NCI-H2227 treated with DMSO at 0.1 percent for 48 hours (cell line): Measurements from ENCODE around the gene TIMP4.
A peak's percentile ranks its signal among the peaks of the same experiment; 100 is the strongest.

Source experiments
- DNase-seq: peaks from one replicate; lab custom pipeline; 2025; lab: John Stamatoyannopoulos, UW

Gene TIMP4

GRCh38 chr3:12147049-12147780 lies 11.5 kb downstream of the TIMP4 start:
- DNase-seq = no peak

GRCh38 chr3:12143949-12144504 lies 14.7 kb downstream of the TIMP4 start:
- no peak for DNase-seq

GRCh38 chr3:12142476-12142875 lies 16.2 kb downstream of the TIMP4 start:
- DNase-seq = no peak

GRCh38 chr3:12141350-12141749 lies 17.4 kb downstream of the TIMP4 start:
- DNase-seq = no peak

GRCh38 chr3:12139111-12139511 lies 19.6 kb downstream of the TIMP4 start:
- DNase-seq = no peak

GRCh38 chr3:12138044-12138443 lies 20.7 kb downstream of the TIMP4 start:
- DNase-seq = no peak

- no peak for DNase-seq
Measured at GRCh38 chr3:12136371-12136770, 22.3 kb downstream of the TIMP4 start.

- peak; percentile 32 for DNase-seq
Measured at GRCh38 chr3:12135029-12135657, 23.6 kb downstream of the TIMP4 start.

- no peak for DNase-seq
Measured at GRCh38 chr3:12132881-12133280, 25.8 kb downstream of the TIMP4 start.

GRCh38 chr3:12131351-12132090 lies 27.2 kb downstream of the TIMP4 start:
- peak; percentile 21 for DNase-seq

GRCh38 chr3:12127391-12127790 lies 31.3 kb downstream of the TIMP4 start:
- no peak for DNase-seq

- no peak for DNase-seq
Measured at GRCh38 chr3:12125772-12126171, 32.9 kb downstream of the TIMP4 start.

- DNase-seq = no peak
Measured at GRCh38 chr3:12121466-12121865, 37.2 kb downstream of the TIMP4 start.

- no peak for DNase-seq
Measured at GRCh38 chr3:12120374-12121140, 38.2 kb downstream of the TIMP4 start.

- no peak for DNase-seq
Measured at GRCh38 chr3:12117473-12117872, 41.2 kb downstream of the TIMP4 start.

GRCh38 chr3:12116870-12117269 lies 41.8 kb downstream of the TIMP4 start:
- no peak for DNase-seq

GRCh38 chr3:12115849-12116248 lies 42.9 kb downstream of the TIMP4 start:
- DNase-seq = peak; percentile 82

GRCh38 chr3:12115104-12115503 lies 43.6 kb downstream of the TIMP4 start:
- no peak for DNase-seq

GRCh38 chr3:12114251-12114650 lies 44.5 kb downstream of the TIMP4 start:
- DNase-seq = no peak

- DNase-seq = no peak
Measured at GRCh38 chr3:12107071-12107713, 51.5 kb downstream of the TIMP4 start.
